SH-SY5Y (cell line): ENCODE measurements around the gene NEO1.

Source experiments
- GATA2 ChIP-seq: IDR thresholded peaks from 2 replicates; pipeline ENCODE4 v1.6.1; 2011; ENCODE audit warnings: mild to moderate bottlenecking, low read depth, low read length
- GATA3 ChIP-seq: IDR thresholded peaks from 2 replicates; pipeline ENCODE4 v1.6.1; 2011; ENCODE audit warnings: low read depth, mild to moderate bottlenecking, low read length, moderate library complexity

- TF ChIP-seq GATA2 (no peak), GATA3 (no peak)
Measured at GRCh38 chr15:73015493-73015892, 36.8 kb upstream of the NEO1 start.
